Measurements from ENCODE around the gene TNFRSF19. TPM values are rescaled to one million over a fixed set of nuclear protein-coding genes. Genes with fewer than 3 reads are reported as not detected.

TNFRSF19 gene
- total and polyA plus RNA-seq, 2 of the 8 experiments (the other 6 are each of a cell fraction or from before 2014, with no cell fraction given): 0.50 to 0.95 TPM

- TF ChIP-seq SAP30 (IDR thresholded peaks at IDR 0.05; ENCODE audit: insufficient read depth, insufficient replicate concordance, low read length) (no peak), KDM1A (IDR thresholded peaks at IDR 0.05; ENCODE audit: borderline replicate concordance, low read length) (no peak)
These were observed 81.2 kb downstream of the TNFRSF19 start (continued) for GRCh38 chr13:23651439-23651838.
